A549 (cell line): ENCODE data around the gene CALHM6. TPM values are rescaled to one million over a fixed set of nuclear protein-coding genes. Genes with fewer than 3 reads are reported as not detected.

Experiments used
- ATAC-seq, 2 experiments: fragments of 200-7000 bp in 1 of 2; fragments of >200 bp in 1 of 2; cut with Nextera tagmentation in 1 of 2; cut with Tn5 transposase in 1 of 2; 3 replicates each; pipeline versions ENCODE4 v1.8.0 to v1.9.1; 2018 to 2020; ENCODE audit warnings: mild to moderate bottlenecking in 1 of 2, moderate library complexity in 1 of 2
- CTCF ChIA-PET: fragments of 300-600 bp; sonication (Branson Sonifier 250); formaldehyde crosslinking; extraction: SDS; loops from one replicate; lab custom pipeline; 2021; ENCODE audit warnings: antibody characterized with exemption, inconsistent platforms; lab: Yijun Ruan, JAX
- POLR2A ChIA-PET: fragments of 350-600 bp; formaldehyde crosslinking; extraction: SDS; loops from one replicate; lab custom pipeline; 2021; ENCODE audit warnings: antibody characterized with exemption, inconsistent platforms; lab: Yijun Ruan, JAX
- DNase-seq, 2 experiments: peaks; one replicate each; pipeline versions ENCODE4 v3.0.0 to v3.0.0-alpha.2; 2011 to 2016; ENCODE audit warnings: low read depth in 1 of 2, low spot score in 1 of 2
- FAIRE-seq: peaks from 2 replicates; lab custom pipeline; 2011; peaks lifted over from hg19 to GRCh38; lab: Jason Lieb, UNC
- H3K27ac ChIP-seq, 2 experiments: fragments of >200 bp; sonication (Bioruptor Twin); formaldehyde crosslinking; 3 replicates each; pipeline ENCODE4 v1.5.1; 2016 to 2017
- H3K4me1 ChIP-seq: fragments of >200 bp; sonication (Bioruptor Twin); formaldehyde crosslinking; 3 replicates; pipeline ENCODE4 v1.6.1; 2016
- H3K4me2 ChIP-seq: fragments of >200 bp; sonication (Bioruptor Twin); formaldehyde crosslinking; 3 replicates; pipeline ENCODE4 v1.6.1; 2016
- H3K4me3 ChIP-seq: fragments of >200 bp; sonication (Bioruptor Twin); formaldehyde crosslinking; 3 replicates; pipeline ENCODE4 v1.5.1; 2016
- H3K9me3 ChIP-seq: fragments of >200 bp; sonication (Bioruptor Twin); formaldehyde crosslinking; 3 replicates; pipeline ENCODE4 v1.6.1; 2016
- ATOH8 ChIP-seq: fragments of 250-450 bp; sonication (Bioruptor Pico); IDR thresholded peaks from 2 replicates; pipeline ENCODE4 v1.5.0; 2020; ENCODE audit warnings: low read depth, mild to moderate bottlenecking, moderate library complexity
- BCL3 ChIP-seq: fragments of >200 bp; sonication (Bioruptor Twin); formaldehyde crosslinking; IDR thresholded peaks from 3 replicates; pipeline ENCODE4 v1.6.1; 2016
- BHLHE40 ChIP-seq: IDR thresholded peaks from 2 replicates; pipeline ENCODE4 v1.6.1; 2012; ENCODE audit warnings: low read depth, low read length, inconsistent platforms
- CBX2 ChIP-seq: fragments of 200-600 bp; sonication (generic); IDR thresholded peaks from 2 replicates; pipeline ENCODE4 v1.6.1; 2016; ENCODE audit warnings: low read depth, mild to moderate bottlenecking, borderline replicate concordance
- CBX8 ChIP-seq: fragments of 200-600 bp; sonication (generic); IDR thresholded peaks from 2 replicates; pipeline ENCODE4 v1.6.1; 2016
- E2F6 ChIP-seq: IDR thresholded peaks from 2 replicates; pipeline ENCODE4 v1.6.1; 2012; ENCODE audit warnings: low read depth, borderline replicate concordance
- EHF ChIP-seq: fragments of 250-450 bp; sonication (Bioruptor Pico); IDR thresholded peaks from 2 replicates; pipeline ENCODE4 v1.5.0; 2020; ENCODE audit warnings: mild to moderate bottlenecking
- FOSB ChIP-seq: fragments of 250-450 bp; sonication (Bioruptor Pico); IDR thresholded peaks from 2 replicates; pipeline ENCODE4 v1.5.0; 2020; ENCODE audit warnings: mild to moderate bottlenecking, moderate library complexity
- FOSL2 ChIP-seq, 2 experiments: fragments of 450-650 bp in 1 of 2; fragments of >200 bp in 1 of 2; sonication (Bioruptor Twin) in 1 of 2; formaldehyde crosslinking; IDR thresholded peaks; 2 replicates each; pipeline versions ENCODE4 v1.5.0 to v1.6.1; 2016 to 2020; ENCODE audit warnings: mild to moderate bottlenecking in 1 of 2, moderate library complexity in 1 of 2
- FOXS1 ChIP-seq: fragments of 250-450 bp; sonication (Bioruptor Pico); IDR thresholded peaks from 2 replicates; pipeline ENCODE4 v1.5.0; 2020; ENCODE audit warnings: mild to moderate bottlenecking, moderate library complexity
- HOXA7 ChIP-seq: fragments of 250-450 bp; sonication (Bioruptor Pico); IDR thresholded peaks from 2 replicates; pipeline ENCODE4 v1.5.0; 2020; ENCODE audit warnings: mild to moderate bottlenecking, moderate library complexity
- HOXB13 ChIP-seq: fragments of 250-450 bp; sonication (Bioruptor Pico); IDR thresholded peaks from 2 replicates; pipeline ENCODE4 v1.5.0; 2020; ENCODE audit warnings: low read depth, mild to moderate bottlenecking, moderate library complexity
- HOXB5 ChIP-seq: fragments of 250-450 bp; sonication (Bioruptor Pico); IDR thresholded peaks from 2 replicates; pipeline ENCODE4 v1.5.0; 2020; ENCODE audit warnings: mild to moderate bottlenecking, moderate library complexity
- JUN ChIP-seq, 2 experiments: fragments of >200 bp; sonication (Bioruptor Twin); formaldehyde crosslinking; IDR thresholded peaks; 2 replicates in 1 of 2; 3 replicates in 1 of 2; pipeline ENCODE4 v1.6.1; 2016 to 2017
- MAZ ChIP-seq: fragments of 150-350 bp; IDR thresholded peaks from 2 replicates; pipeline ENCODE4 v1.6.1; 2014; ENCODE audit warnings: antibody characterized with exemption, low read depth, low read length, borderline replicate concordance
- MYC ChIP-seq: IDR thresholded peaks from 2 replicates; pipeline ENCODE4 v1.6.1; 2012; ENCODE audit warnings: mild to moderate bottlenecking, inconsistent platforms, low read length, improper control_type of control experiment, borderline replicate concordance
- PBX3 ChIP-seq: IDR thresholded peaks from 2 replicates; pipeline ENCODE4 v1.6.1; 2012
- POLR2A ChIP-seq: IDR thresholded peaks from 2 replicates; pipeline ENCODE4 v1.6.1; 2012; ENCODE audit warnings: mild to moderate bottlenecking, low read length
- POLR2AphosphoS2 ChIP-seq: conservative IDR thresholded peaks from 2 replicates; pipeline ENCODE4 v1.6.1; 2012; ENCODE audit warnings: low read length, improper control_type of control experiment, inconsistent platforms
- RARB ChIP-seq: fragments of 250-450 bp; sonication (Bioruptor Pico); IDR thresholded peaks from 2 replicates; pipeline ENCODE4 v1.8.0; 2021; ENCODE audit warnings: mild to moderate bottlenecking, moderate library complexity
- RCOR1 ChIP-seq: fragments of 150-350 bp; IDR thresholded peaks from 2 replicates; pipeline ENCODE4 v1.6.1; 2014; ENCODE audit warnings: antibody characterized with exemption, low read length, low read depth
- RFX5 ChIP-seq: fragments of 450-650 bp; IDR thresholded peaks from 2 replicates; pipeline ENCODE4 v1.7.1; 2014; ENCODE audit warnings: antibody characterized with exemption, mild to moderate bottlenecking, moderate library complexity
- SMC3 ChIP-seq: fragments of >200 bp; sonication (Bioruptor Twin); formaldehyde crosslinking; IDR thresholded peaks from 3 replicates; pipeline ENCODE4 v1.6.1; 2018; ENCODE audit warnings: inconsistent platforms
- TP53 ChIP-seq: fragments of 250-450 bp; sonication (Bioruptor Pico); IDR thresholded peaks from 2 replicates; pipeline ENCODE4 v1.5.0; 2021; ENCODE audit warnings: mild to moderate bottlenecking, moderate library complexity
- ZC3H11A ChIP-seq: fragments of 450-650 bp; IDR thresholded peaks from 2 replicates; pipeline ENCODE4 v1.6.1; 2014; ENCODE audit warnings: antibody characterized with exemption, mild to moderate bottlenecking
- ZFP36 ChIP-seq: fragments of 450-650 bp; IDR thresholded peaks from 2 replicates; pipeline ENCODE4 v1.6.1; 2014; ENCODE audit warnings: borderline replicate concordance; ENCODE audit not compliant: partially characterized antibody
- ZSCAN20 ChIP-seq: fragments of 250-450 bp; sonication (Bioruptor Pico); IDR thresholded peaks from 2 replicates; pipeline ENCODE4 v1.8.0; 2022; ENCODE audit warnings: mild to moderate bottlenecking, moderate library complexity
- WGBS: methylation state at CpG from one replicate; pipeline ENCODE4 v1.1.6; 2017; ENCODE audit errors: missing lambda C conversion rate; 5-methylcytosine and 5-hydroxymethylcytosine counted together
- polyA minus RNA-seq: library from RNA; depleted of rRNA, polyadenylated mRNA; stranded (reverse); fragments of >200 nt; gene quantifications from 2 replicates; pipeline ENCODE4 v1.2.3, GENCODE V29; 2011; rRNA and poly(A)+ RNA removed
- polyA plus RNA-seq, 4 experiments: library from polyadenylated mRNA; depleted of rRNA in 3 of 4; stranded (reverse); fragments of >200 nt; fragmentation: RNase III in 1 of 4; extraction: RNeasy Plus Mini Kit Qiagen cat#74134 plus additional on column Dnase treatment in 1 of 4; gene quantifications; 2 replicates in 3 of 4; 3 replicates in 1 of 4; pipeline ENCODE4 v1.2.3, GENCODE V29; 2011 to 2017

CALHM6 gene
- polyA plus RNA-seq (2011; rRNA removed), result not detected in 2 replicates
- polyA plus RNA-seq (2012; cell fraction: cytosol; rRNA removed), result not detected in 2 replicates
- polyA plus RNA-seq (2012; cell fraction: nucleus; rRNA removed), result not detected in 2 replicates
- 0.31 TPM in 1 of 3 replicates, not detected in the others for polyA plus RNA-seq (2017; fragmentation: RNase III; extraction: RNeasy Plus Mini Kit Qiagen cat#74134 plus additional on column Dnase treatment)
- not detected in 2 replicates for polyA minus RNA-seq

GRCh38 chr6:116461331-116461931 is at the start of gene CALHM6:
CALHM6 (plus strand) TSS chr6:116461375; CDS start chr6:116461930, 555 bp downstream.
- no peak within 1 kb of the TSS for H3K4me2 ChIP-seq
- 83% methylated on average over 13 of the region's 13 CpGs for WGBS
- no peak for FAIRE-seq

GRCh38 chr6:116412270-116412669 is 48.9 kb upstream of the CALHM6 start:
- TF ChIP-seq RCOR1, result no peak
- TF ChIP-seq JUN (IDR thresholded peaks at IDR 0.05), result no peak
- TF ChIP-seq EHF (CRISPR knock-in tag), result no peak
- no peak for TF ChIP-seq SMC3
- TF ChIP-seq ATOH8 (CRISPR knock-in tag), result no peak
- TF ChIP-seq MYC, result no peak
- no peak for TF ChIP-seq MAZ
- no peak for TF ChIP-seq E2F6
- no peak for TF ChIP-seq CBX8
- TF ChIP-seq ZC3H11A, result no peak
- TF ChIP-seq POLR2AphosphoS2, result no peak
- no peak for TF ChIP-seq HOXB5 (CRISPR knock-in tag)
- TF ChIP-seq FOSB (CRISPR knock-in tag), result no peak
- TF ChIP-seq RARB (CRISPR knock-in tag), result no peak
- TF ChIP-seq, all 56 proteins: peak for 0
- Histone ChIP-seq H3K4me3 (no peak overlapping the region), H3K4me1 (peaks cover 16% of the 10 kb centered on the region; the same call in 2 of the 3 replicates), H3K9me3 (no peaks in the 10 kb centered on the region), H3K27ac (no peak overlapping the region), H3K4me2 (no peak overlapping the region)
- DNase-seq (no peak), FAIRE-seq (no peak), ATAC-seq (no peak)
- ChIA-PET CTCF (no interaction called here), POLR2A (no interaction called here)

More at GRCh38 chr6:116461331-116461931, at the start of gene CALHM6:
- ATAC-seq (no peak), DNase-seq (no peak)
- H3K4me3 ChIP-seq, result no peak within 1 kb of the TSS
- no peaks in the 10 kb centered on the region for H3K4me1 ChIP-seq
- CTCF ChIA-PET, result interaction anchor here (1.5 kb wide), 1 partner anchor 51 kb away, joined by 6 read pairs; the partner anchor contains the start of gene CALHM5
- no peaks in the 10 kb centered on the region for H3K9me3 ChIP-seq
- POLR2A ChIA-PET, result no interaction called here
- no peak for TF ChIP-seq BHLHE40
- TF ChIP-seq ZSCAN20 (CRISPR knock-in tag), result no peak
- no peak for TF ChIP-seq PBX3
- no peak for TF ChIP-seq FOSL2 (IDR thresholded peaks at IDR 0.05)
- TF ChIP-seq FOSL2 (CRISPR knock-in tag; IDR thresholded peaks at IDR 0.05), result no peak
- TF ChIP-seq ZFP36, result no peak
- no peak for TF ChIP-seq HOXA7
- TF ChIP-seq HOXB13 (CRISPR knock-in tag), result no peak
- no peak for TF ChIP-seq MYC
- no peak for TF ChIP-seq HOXB5 (CRISPR knock-in tag)
- no peak for TF ChIP-seq POLR2A
- no peak for TF ChIP-seq TP53 (CRISPR knock-in tag)
- TF ChIP-seq CBX2, result no peak
- no peak for TF ChIP-seq BCL3
- TF ChIP-seq FOXS1 (CRISPR knock-in tag), result no peak
- TF ChIP-seq RFX5, result no peak
- H3K27ac ChIP-seq, result no peak within 1 kb of the TSS
